RWPE2 (cell line): ENCODE results near the gene KRT83.

Experiments used
- ATAC-seq: fragments of 200-7000 bp; cut with Tn5 transposase; 3 replicates; pipeline ENCODE4 v1.9.1; 2021; ENCODE audit warnings: low read depth
- DNase-seq: peaks from one replicate; pipeline ENCODE4 v3.0.0-alpha.2; 2020; ENCODE audit warnings: low spot score
- H3K27ac ChIP-seq: fragments of 450-650 bp; 2 replicates; pipeline ENCODE4 v1.5.1; 2017; ENCODE audit warnings: mild to moderate bottlenecking; ENCODE audit not compliant: poor library complexity, severe bottlenecking
- H3K27me3 ChIP-seq: fragments of 250-450 bp; sonication (Bioruptor Pico); 2 replicates; pipeline ENCODE4 v1.5.1; 2021; ENCODE audit warnings: mild to moderate bottlenecking, moderate library complexity; ENCODE audit not compliant: insufficient read depth, poor library complexity, severe bottlenecking
- H3K36me3 ChIP-seq: fragments of 250-450 bp; sonication (Bioruptor Pico); 2 replicates; pipeline ENCODE4 v1.5.1; 2020; ENCODE audit warnings: low read depth, mild to moderate bottlenecking, moderate library complexity
- H3K4me1 ChIP-seq: fragments of 250-450 bp; sonication (Bioruptor Pico); 2 replicates; pipeline ENCODE4 v1.5.1; 2021; ENCODE audit warnings: mild to moderate bottlenecking, moderate library complexity; ENCODE audit not compliant: insufficient read depth, poor library complexity, severe bottlenecking
- H3K4me3 ChIP-seq: fragments of 250-450 bp; sonication (Bioruptor Pico); 2 replicates; pipeline ENCODE4 v1.5.1; 2021; ENCODE audit warnings: mild to moderate bottlenecking, moderate library complexity; ENCODE audit not compliant: severe bottlenecking
- H3K9me3 ChIP-seq: fragments of 250-450 bp; sonication (Bioruptor Pico); 2 replicates; pipeline ENCODE4 v1.5.1; 2021; ENCODE audit warnings: mild to moderate bottlenecking, moderate library complexity; ENCODE audit not compliant: severe bottlenecking
- TF ChIP-seq, protein P1 (sequence below): fragments of 450-650 bp; IDR thresholded peaks from one replicate; pipeline ENCODE4 v1.5.1; 2017; ENCODE audit warnings: mild to moderate bottlenecking, moderate library complexity; ENCODE audit not compliant: poor library complexity, severe bottlenecking

The KRT83 gene

DNA sequence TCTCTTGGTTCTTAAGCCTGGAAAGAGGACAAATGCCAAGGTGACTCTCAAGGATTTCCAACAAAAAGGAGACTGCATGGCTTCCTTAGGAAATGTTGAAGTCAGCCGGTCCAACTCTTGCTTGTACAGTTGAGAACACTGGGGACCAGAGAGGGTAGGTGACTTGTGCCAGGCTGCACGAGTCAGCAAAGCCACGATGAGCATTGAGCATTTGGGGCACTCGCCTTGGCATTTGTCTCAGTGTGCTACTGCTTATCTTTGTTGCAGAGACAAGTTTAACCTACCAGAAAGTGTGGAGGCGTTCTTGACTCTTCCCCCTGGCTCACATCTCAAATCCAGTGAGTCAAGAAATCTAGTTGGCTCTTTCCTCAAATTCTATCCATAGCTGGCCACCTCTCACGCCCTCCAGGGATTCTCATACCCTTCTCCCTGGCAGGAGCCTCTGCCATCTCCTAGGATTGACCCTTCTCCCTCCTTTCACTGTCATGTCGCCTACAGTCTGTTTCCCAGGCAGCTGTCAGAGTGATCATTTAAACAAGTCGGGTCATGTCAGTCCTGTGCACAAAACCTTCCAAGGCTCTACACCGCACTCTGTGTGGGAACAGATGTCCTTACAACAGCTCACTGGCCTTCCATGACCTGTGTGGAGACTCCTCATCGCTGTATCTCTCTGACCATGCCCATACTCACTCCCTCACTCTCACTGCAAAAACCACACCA, 17.2 kb upstream of the KRT83 start:
- H3K4me1 ChIP-seq = peaks cover 7% of the 10 kb centered on the region
- ATAC-seq (peak; percentile 82), DNase-seq (no peak)
- no peak overlapping the region for H3K4me3 ChIP-seq
- H3K27me3 ChIP-seq = no peaks in the 10 kb centered on the region
- H3K36me3 ChIP-seq = no peaks in the 10 kb centered on the region
- peaks cover 3% of the 10 kb centered on the region for H3K9me3 ChIP-seq
- TF ChIP-seq, protein P1, sequence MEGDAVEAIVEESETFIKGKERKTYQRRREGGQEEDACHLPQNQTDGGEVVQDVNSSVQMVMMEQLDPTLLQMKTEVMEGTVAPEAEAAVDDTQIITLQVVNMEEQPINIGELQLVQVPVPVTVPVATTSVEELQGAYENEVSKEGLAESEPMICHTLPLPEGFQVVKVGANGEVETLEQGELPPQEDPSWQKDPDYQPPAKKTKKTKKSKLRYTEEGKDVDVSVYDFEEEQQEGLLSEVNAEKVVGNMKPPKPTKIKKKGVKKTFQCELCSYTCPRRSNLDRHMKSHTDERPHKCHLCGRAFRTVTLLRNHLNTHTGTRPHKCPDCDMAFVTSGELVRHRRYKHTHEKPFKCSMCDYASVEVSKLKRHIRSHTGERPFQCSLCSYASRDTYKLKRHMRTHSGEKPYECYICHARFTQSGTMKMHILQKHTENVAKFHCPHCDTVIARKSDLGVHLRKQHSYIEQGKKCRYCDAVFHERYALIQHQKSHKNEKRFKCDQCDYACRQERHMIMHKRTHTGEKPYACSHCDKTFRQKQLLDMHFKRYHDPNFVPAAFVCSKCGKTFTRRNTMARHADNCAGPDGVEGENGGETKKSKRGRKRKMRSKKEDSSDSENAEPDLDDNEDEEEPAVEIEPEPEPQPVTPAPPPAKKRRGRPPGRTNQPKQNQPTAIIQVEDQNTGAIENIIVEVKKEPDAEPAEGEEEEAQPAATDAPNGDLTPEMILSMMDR = no peak
- no peak overlapping the region for H3K27ac ChIP-seq

DNA sequence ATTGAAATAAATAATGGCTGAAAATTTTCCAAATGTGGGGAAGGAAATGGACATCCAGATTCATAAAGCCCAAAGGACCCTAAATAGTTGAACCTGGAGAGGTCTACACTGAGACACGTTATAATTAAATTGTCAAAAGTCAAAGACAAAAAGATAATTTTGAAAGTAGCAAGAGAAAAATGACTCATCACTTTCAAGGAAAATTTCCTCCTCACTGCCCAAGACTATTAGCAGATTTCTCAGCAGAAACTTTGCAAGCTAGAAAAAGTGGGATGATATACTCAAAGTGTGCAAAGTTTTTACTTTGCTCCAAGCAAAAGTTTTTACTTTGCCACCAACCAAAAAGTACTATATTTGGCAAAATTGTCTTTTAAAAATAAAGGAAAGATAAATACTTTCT, 15.9 kb upstream of the KRT83 start:
- Histone ChIP-seq H3K27ac (no peak overlapping the region), H3K4me3 (no peak overlapping the region), H3K9me3 (peaks cover 3% of the 10 kb centered on the region), H3K27me3 (no peaks in the 10 kb centered on the region), H3K4me1 (peaks cover 7% of the 10 kb centered on the region), H3K36me3 (no peaks in the 10 kb centered on the region)
- TF ChIP-seq, protein P1 = no peak
- ATAC-seq = no peak
- no peak for DNase-seq

DNA sequence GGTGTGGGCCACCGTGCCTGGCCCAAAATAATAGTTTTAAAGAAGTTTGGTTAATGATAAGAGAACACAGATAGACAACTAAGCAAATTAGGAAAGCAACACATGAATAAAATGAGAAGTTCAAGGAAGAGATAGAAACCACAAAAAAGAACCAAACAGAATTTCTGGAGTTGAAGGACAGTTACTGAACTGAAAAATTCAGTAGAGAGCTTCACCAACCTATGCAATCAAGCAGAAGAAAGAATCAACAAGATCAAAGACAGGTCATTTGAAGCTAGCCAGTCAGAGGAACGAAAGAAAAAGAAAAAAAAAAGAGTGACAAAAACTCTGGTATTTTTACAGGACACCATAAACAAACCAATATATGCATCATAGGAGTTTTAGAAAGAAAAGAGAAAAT, 15.4 kb upstream of the KRT83 start:
- Histone ChIP-seq H3K36me3 (no peaks in the 10 kb centered on the region), H3K4me3 (no peak overlapping the region), H3K9me3 (peaks cover 3% of the 10 kb centered on the region), H3K27me3 (no peaks in the 10 kb centered on the region), H3K4me1 (peaks cover 7% of the 10 kb centered on the region), H3K27ac (no peak overlapping the region)
- ATAC-seq (no peak), DNase-seq (no peak)
- TF ChIP-seq, protein P1 = no peak

DNA sequence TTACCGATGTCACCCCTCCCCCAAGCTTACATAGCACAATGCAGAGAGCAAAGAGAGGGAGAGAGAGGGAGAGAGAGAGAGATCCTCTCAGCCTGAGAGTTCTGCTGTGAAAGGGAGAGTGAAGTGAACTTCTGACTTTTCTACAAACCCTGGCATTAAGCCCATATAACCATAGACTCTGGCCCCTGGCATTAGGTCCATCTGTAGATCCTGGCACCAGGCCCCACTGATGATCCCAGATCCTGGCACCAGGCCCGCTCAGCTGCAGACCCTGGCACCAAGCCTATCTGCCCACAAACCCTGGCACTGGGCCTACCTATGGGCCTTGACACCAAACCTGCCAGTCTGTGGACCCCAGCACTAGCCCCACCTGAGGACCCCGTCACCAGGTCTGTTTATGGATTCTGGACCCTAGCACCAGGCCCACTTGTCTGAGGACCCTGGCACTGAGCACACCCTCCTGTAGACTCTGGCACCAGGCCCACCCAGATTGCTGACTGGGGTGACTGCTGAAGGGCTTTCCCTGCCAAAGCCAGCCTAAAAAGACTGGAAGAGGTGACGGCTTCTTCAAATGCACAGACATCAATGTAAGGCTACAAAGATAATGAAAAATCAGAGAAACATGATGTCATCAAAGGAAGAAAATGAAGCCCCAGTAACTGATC, 14.5 kb upstream of the KRT83 start:
- no peaks in the 10 kb centered on the region for H3K27me3 ChIP-seq
- peaks cover 3% of the 10 kb centered on the region for H3K9me3 ChIP-seq
- H3K4me3 ChIP-seq = no peak overlapping the region
- TF ChIP-seq, protein P1 = no peak
- H3K4me1 ChIP-seq = peaks cover 7% of the 10 kb centered on the region
- no peaks in the 10 kb centered on the region for H3K36me3 ChIP-seq
- DNase-seq = no peak
- no peak overlapping the region for H3K27ac ChIP-seq
- ATAC-seq = no peak

DNA sequence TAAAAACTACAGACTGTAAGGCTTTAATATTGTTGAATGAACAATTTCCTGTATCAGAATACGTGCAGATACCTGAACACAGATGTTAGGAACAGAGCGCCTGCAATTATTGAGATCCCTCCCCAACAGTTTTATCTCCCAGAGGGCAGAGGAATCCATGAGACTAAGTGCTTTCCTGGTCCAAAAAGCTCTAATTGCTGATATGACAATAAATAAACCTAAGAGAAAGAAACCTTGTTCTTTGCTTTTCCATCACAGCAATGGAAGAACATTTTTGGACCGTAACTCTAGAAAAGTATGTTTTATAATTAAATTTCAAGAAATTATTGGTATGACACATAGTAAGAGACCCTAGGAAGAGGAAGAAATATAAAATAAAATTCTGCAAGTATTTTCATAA, 13.0 kb upstream of the KRT83 start:
- Histone ChIP-seq H3K27me3 (no peaks in the 10 kb centered on the region), H3K4me3 (no peak overlapping the region), H3K36me3 (no peaks in the 10 kb centered on the region), H3K4me1 (peaks cover 7% of the 10 kb centered on the region), H3K27ac (no peak overlapping the region), H3K9me3 (peaks cover 3% of the 10 kb centered on the region)
- DNase-seq (no peak), ATAC-seq (no peak)
- TF ChIP-seq, protein P1 = no peak
